ENCODE data around the gene SEMA7A.

- no peak for TF ChIP-seq POLR2AphosphoS5 (IDR thresholded peaks at IDR 0.05; ENCODE audit: low read depth, low read length)
- no peak for TF ChIP-seq POLR2A (IDR thresholded peaks at IDR 0.05; ENCODE audit: low read depth, low read length)
- TF ChIP-seq TAF1 (IDR thresholded peaks at IDR 0.05; ENCODE audit: borderline replicate concordance, low read depth, low read length): no peak
Measured at GRCh38 chr15:74375303-74375693, 58.5 kb downstream of the SEMA7A start.

Data from GM12892 (cell line).